CD14-positive monocyte (primary cell): ENCODE results near the gene ADTRP. TPM values are rescaled to one million over a fixed set of nuclear protein-coding genes. Genes with fewer than 3 reads are reported as not detected.
A peak's percentile ranks its signal among the peaks of the same experiment; 100 is the strongest.

ENCODE experiments used
- DNase-seq, 3 donors: peaks; one replicate each; pipeline ENCODE4 v3.0.0-alpha.2; 2011 to 2022
- H2AFZ ChIP-seq: 2 replicates; pipeline ENCODE4 v1.6.0; 2012; ENCODE audit warnings: mild to moderate bottlenecking, low read depth, low read length, inconsistent platforms; ENCODE audit not compliant: insufficient read depth, poor library complexity, severe bottlenecking
- H3K27ac ChIP-seq, 2 donors: 1 replicate in 1 of 2; 2 replicates in 1 of 2; pipeline ENCODE4 v1.5.1; 2012 to 2013; ENCODE audit warnings: low read length in 2 of 2, control low read depth in 1 of 2, inconsistent platforms in 1 of 2, low read depth in 1 of 2, mild to moderate bottlenecking in 1 of 2
- H3K27me3 ChIP-seq, 2 donors: one replicate each; pipeline versions ENCODE4 v1.6.0 to v1.6.1; 2011 to 2013; ENCODE audit warnings: low read length in 2 of 2; ENCODE audit not compliant: control insufficient read depth in 2 of 2, insufficient read depth in 2 of 2
- H3K36me3 ChIP-seq, 2 donors: replicated peaks in 1 of 2; 1 replicate in 1 of 2; 2 replicates in 1 of 2; pipeline versions ENCODE4 v1.5.1 to v1.6.1; 2012 to 2013; ENCODE audit warnings: low read length in 2 of 2, control low read depth in 1 of 2, inconsistent platforms in 1 of 2, mild to moderate bottlenecking in 1 of 2; ENCODE audit not compliant: insufficient read depth in 2 of 2, control insufficient read depth in 1 of 2
- H3K4me1 ChIP-seq, 2 donors: 1 replicate in 1 of 2; 2 replicates in 1 of 2; pipeline versions ENCODE4 v1.5.1 to v1.6.1; 2012 to 2013; ENCODE audit warnings: low read length in 2 of 2, control low read depth in 1 of 2, inconsistent platforms in 1 of 2, mild to moderate bottlenecking in 1 of 2, moderate library complexity in 1 of 2; ENCODE audit not compliant: insufficient read depth in 2 of 2, control insufficient read depth in 1 of 2
- H3K4me2 ChIP-seq: replicated peaks from 2 replicates; pipeline ENCODE3; 2012; ENCODE audit warnings: low read length, moderate library complexity, mild to moderate bottlenecking; ENCODE audit not compliant: poor library complexity, severe bottlenecking; ENCODE audit errors: extremely low read depth
- H3K4me3 ChIP-seq, 3 experiments: fragments of 200-600 bp in 1 of 3; sonication (generic) in 1 of 3; replicated peaks in 1 of 3; 1 replicate in 2 of 3; 2 replicates in 1 of 3; pipeline ENCODE4 v1.5.1; 2011 to 2013; ENCODE audit warnings: low read length in 3 of 3, mild to moderate bottlenecking in 3 of 3, control low read depth in 2 of 3, low read depth in 2 of 3, inconsistent platforms in 1 of 3, moderate library complexity in 1 of 3
- H3K79me2 ChIP-seq: 2 replicates; pipeline ENCODE4 v1.6.0; 2012; ENCODE audit warnings: mild to moderate bottlenecking, control low read depth, inconsistent platforms, low read length, moderate library complexity; ENCODE audit not compliant: insufficient read depth
- H3K9ac ChIP-seq: 2 replicates; pipeline ENCODE4 v1.6.0; 2017; ENCODE audit warnings: low read length, mild to moderate bottlenecking; ENCODE audit not compliant: insufficient read depth, poor library complexity, severe bottlenecking
- H3K9me3 ChIP-seq, 2 donors: replicated peaks in 1 of 2; 1 replicate in 1 of 2; 2 replicates in 1 of 2; pipeline versions ENCODE4 v1.5.1 to v1.6.1; 2012 to 2013; ENCODE audit warnings: low read length in 2 of 2, control low read depth in 1 of 2; ENCODE audit not compliant: control insufficient read depth in 1 of 2, insufficient read depth in 1 of 2
- H4K20me1 ChIP-seq: 2 replicates; pipeline ENCODE4 v1.6.0; 2012; ENCODE audit warnings: mild to moderate bottlenecking, low read length, control low read depth, moderate library complexity; ENCODE audit not compliant: insufficient read depth
- H3K27ac Mint-ChIP-seq, 7 donors: one replicate each; pipeline ENCODE4 v1.8.0; 2020; ENCODE audit warnings: mild to moderate bottlenecking in 7 of 7, mixed read lengths in 7 of 7, moderate library complexity in 6 of 7, inconsistent platforms in 2 of 7
- H3K27me3 Mint-ChIP-seq, 3 donors: one replicate each; pipeline ENCODE4 v1.8.0; 2021 to 2022; ENCODE audit warnings: low read depth in 3 of 3, mild to moderate bottlenecking in 3 of 3, mixed read lengths in 3 of 3, moderate library complexity in 3 of 3, inconsistent platforms in 1 of 3
- H3K36me3 Mint-ChIP-seq, 2 donors: one replicate each; pipeline ENCODE4 v1.8.0; 2020; ENCODE audit warnings: mixed read lengths in 2 of 2, inconsistent platforms in 1 of 2, mild to moderate bottlenecking in 1 of 2
- H3K4me1 Mint-ChIP-seq: one replicate; pipeline ENCODE4 v1.8.0; 2020; ENCODE audit warnings: mild to moderate bottlenecking, mixed read lengths
- H3K4me3 Mint-ChIP-seq, 2 donors: one replicate each; pipeline ENCODE4 v1.8.0; 2020; ENCODE audit warnings: mild to moderate bottlenecking in 2 of 2, mixed read lengths in 2 of 2, moderate library complexity in 1 of 2
- H3K9me3 Mint-ChIP-seq, 7 donors: one replicate each; pipeline ENCODE4 v1.8.0; 2020 to 2022; ENCODE audit warnings: mixed read lengths in 7 of 7, mild to moderate bottlenecking in 6 of 7, moderate library complexity in 6 of 7, inconsistent platforms in 2 of 7
- CTCF ChIP-seq: fragments of 200-600 bp; IDR thresholded peaks from one replicate; pipeline ENCODE4 v1.8.0; 2022; ENCODE audit warnings: antibody characterized with exemption, mild to moderate bottlenecking
- WGBS: methylation state at CpG from one replicate; pipeline ENCODE4 v1.1.5; 2013; ENCODE audit warnings: missing lambda C conversion rate; ENCODE audit not compliant: insufficient coverage; 5-methylcytosine and 5-hydroxymethylcytosine counted together
- intact Hi-C, 2 donors: fragments of 100-400 bp; cut with micrococcal nuclease; formaldehyde crosslinking; loops; one replicate each; pipeline versions ENCODE4 v1.15.0 to v1.15.1; 2023
- polyA plus RNA-seq, 3 donors: library from polyadenylated mRNA; depleted of rRNA in 1 of 3; unstranded in 2 of 3; stranded (reverse) in 1 of 3; fragments of 300-500 nt in 2 of 3; fragments of >200 nt in 1 of 3; fragmentation: Illumina TruSeq in 2 of 3; gene quantifications; 1 replicate in 2 of 3; 2 replicates in 1 of 3; pipeline ENCODE4 v1.2.3, GENCODE V29; 2012 to 2021

Gene ADTRP
- polyA plus RNA-seq, 3 donors, result 0.04 to 0.20 TPM; not detected in 1

GRCh38 chr6:11705069-11705468 is 73.5 kb downstream of the ADTRP start:
- no peaks in the 10 kb centered on the region for H4K20me1 ChIP-seq
- Mint-ChIP-seq H3K36me3 (no peaks in the 10 kb centered on the region), H3K27me3 (no peaks in the 10 kb centered on the region), H3K27ac (peak overlapping the region in 1 of 7 donors; percentile 61), H3K9me3 (peaks cover 0 to 7% (median 5%) of the 10 kb centered on the region in 7 donors), H3K4me1 (peaks cover 17% of the 10 kb centered on the region), H3K4me3 (no peak overlapping the region)
- H3K36me3 ChIP-seq, result no peaks in the 10 kb centered on the region
- no peak for TF ChIP-seq CTCF
- no peaks in the 10 kb centered on the region for H3K79me2 ChIP-seq
- intact Hi-C loops, result no loop called here
- H3K4me1 ChIP-seq, result peaks cover 7 to 11% of the 10 kb centered on the region in 2 donors
- H3K9me3 ChIP-seq, result no peaks in the 10 kb centered on the region
- H3K27ac ChIP-seq, result no peak overlapping the region
- WGBS, result 88% methylated on average over 1 of the region's 7 CpGs
- H3K9ac ChIP-seq, result no peak overlapping the region
- H3K4me3 ChIP-seq, result no peak overlapping the region
- no peak for DNase-seq
- H3K27me3 ChIP-seq, result no peaks in the 10 kb centered on the region
- H3K4me2 ChIP-seq, result no peak overlapping the region
- H2AFZ ChIP-seq, result no peak overlapping the region

- Histone ChIP-seq H3K9ac (no peak overlapping the region), H3K27me3 (no peaks in the 10 kb centered on the region), H2AFZ (no peak overlapping the region), H4K20me1 (no peaks in the 10 kb centered on the region), H3K4me2 (no peak overlapping the region), H3K9me3 (no peaks in the 10 kb centered on the region), H3K79me2 (no peaks in the 10 kb centered on the region), H3K4me1 (peaks cover 7 to 11% of the 10 kb centered on the region in 2 donors), H3K36me3 (no peaks in the 10 kb centered on the region), H3K4me3 (no peak overlapping the region), H3K27ac (no peak overlapping the region)
- Mint-ChIP-seq H3K27me3 (no peaks in the 10 kb centered on the region), H3K4me3 (no peak overlapping the region), H3K27ac (peak overlapping the region in 2 of 7 donors; percentile 1 to 48), H3K36me3 (no peaks in the 10 kb centered on the region), H3K9me3 (peaks cover 0 to 5% (median 0%) of the 10 kb centered on the region in 7 donors), H3K4me1 (peaks cover 17% of the 10 kb centered on the region)
- intact Hi-C loops, result loop anchor here in 1 of 2 donors (5.0 kb wide), 1 partner anchor 39 kb away; no protein-coding TSS in a partner anchor
- WGBS, result no CpG with 5 or more reads among the region's 6 CpGs
- no peak for TF ChIP-seq CTCF
- DNase-seq, result no peak
These were observed 74.9 kb downstream of the ADTRP start for GRCh38 chr6:11703725-11704124.
